ENCODE results near the gene AUH.

DNA sequence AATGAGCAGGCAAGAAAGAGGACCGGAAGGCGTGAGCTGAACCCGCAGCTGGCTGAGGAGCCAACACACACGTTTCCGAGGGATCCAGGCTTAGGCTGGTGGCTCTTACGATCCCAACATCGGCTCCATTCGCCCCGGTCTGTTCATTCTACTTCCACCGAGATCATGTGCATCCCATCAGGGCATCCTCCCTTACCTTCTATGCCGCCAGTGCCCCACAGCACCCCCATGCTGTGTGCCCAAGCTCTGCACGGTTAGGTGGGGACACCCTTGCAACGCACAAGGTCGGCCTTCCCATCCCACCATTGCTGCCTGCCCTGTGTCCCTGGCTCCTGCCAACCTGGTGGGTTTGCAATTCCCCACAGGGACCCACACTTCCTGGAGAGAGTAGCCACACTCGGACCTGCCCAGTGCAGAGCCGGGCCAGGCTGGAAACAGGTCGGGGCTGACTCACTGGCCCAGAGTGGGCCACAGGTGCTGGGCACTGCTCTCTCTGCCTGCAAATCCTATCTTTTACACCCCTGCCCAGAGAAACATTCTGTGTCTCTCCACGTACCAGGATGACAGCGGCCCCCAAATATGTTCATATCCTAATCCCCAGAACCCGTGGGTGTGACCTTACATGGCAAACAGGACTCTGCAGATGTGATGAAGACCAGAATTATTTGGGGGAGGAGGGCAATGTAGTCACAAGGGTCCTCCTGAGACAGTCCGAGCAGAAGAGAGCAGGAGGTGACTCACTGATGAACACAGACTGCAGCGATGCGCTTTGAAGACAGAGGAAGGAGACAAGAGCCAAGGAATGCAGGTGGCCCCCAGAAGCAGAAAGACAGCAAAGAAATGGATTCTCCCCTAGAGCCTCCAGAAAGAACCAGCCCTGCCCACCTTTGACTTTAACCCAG is 182.2 kb downstream of the AUH start:
- no peak for TF ChIP-seq CTCF (IDR thresholded peaks at IDR 0.05)
- no peak for TF ChIP-seq POLR2A (IDR thresholded peaks at IDR 0.05)
- no peak for TF ChIP-seq POLR2AphosphoS5 (IDR thresholded peaks at IDR 0.05)
- TF ChIP-seq EP300 (IDR thresholded peaks at IDR 0.05): no peak
